Progenitor cell of endocrine pancreas (in vitro differentiated cells): ENCODE measurements around the gene LRRTM4. TPM values are rescaled to one million over a fixed set of nuclear protein-coding genes. Genes with fewer than 3 reads are reported as not detected.

Experiments used
- DNase-seq: peaks from one replicate; pipeline ENCODE4 v3.0.0; 2021; ENCODE audit warnings: low spot score; ENCODE audit not compliant: unreplicated experiment
- H3K27ac Mint-ChIP-seq: 2 replicates; pipeline ENCODE4 v1.8.0; 2021; ENCODE audit warnings: mild to moderate bottlenecking, moderate library complexity, mixed read lengths
- H3K27me3 Mint-ChIP-seq: 2 replicates; pipeline ENCODE4 v1.8.0; 2021; ENCODE audit warnings: mixed read lengths
- H3K36me3 Mint-ChIP-seq: 2 replicates; pipeline ENCODE4 v1.8.0; 2022; ENCODE audit warnings: mixed read lengths; ENCODE audit not compliant: insufficient read depth
- H3K4me1 Mint-ChIP-seq: 2 replicates; pipeline ENCODE4 v1.8.0; 2021; ENCODE audit warnings: low read depth, mixed read lengths
- H3K4me3 Mint-ChIP-seq: 2 replicates; pipeline ENCODE4 v1.8.0; 2021; ENCODE audit warnings: low read depth, mild to moderate bottlenecking, moderate library complexity, mixed read lengths
- H3K9me3 Mint-ChIP-seq: 2 replicates; pipeline ENCODE4 v1.8.0; 2021; ENCODE audit warnings: low read depth, mixed read lengths
- CTCF ChIP-seq: fragments of 200-600 bp; sonication (generic); IDR thresholded peaks from one replicate; pipeline ENCODE4 v1.5.0; 2021; ENCODE audit warnings: antibody characterized with exemption, mild to moderate bottlenecking; ENCODE audit not compliant: unreplicated experiment
- total RNA-seq: library from RNA; stranded (reverse); gene quantifications from 2 replicates; pipeline ENCODE4 v1.2.1, GENCODE V29; 2021

Gene LRRTM4
- total RNA-seq, 1 donor from 2014 or later = 2.3 TPM

- no peak overlapping the region for H3K27ac Mint-ChIP-seq
Measured at GRCh38 chr2:77552956-77553355, 30.8 kb upstream of the LRRTM4 start.

GRCh38 chr2:77538031-77538430, 15.9 kb upstream of the LRRTM4 start:
- H3K36me3 Mint-ChIP-seq = no peaks in the 10 kb centered on the region
- H3K9me3 Mint-ChIP-seq = peaks cover 8% of the 10 kb centered on the region
- H3K27ac Mint-ChIP-seq = no peak overlapping the region

More at GRCh38 chr2:77552956-77553355, 30.8 kb upstream of the LRRTM4 start:
- H3K36me3 Mint-ChIP-seq = no peaks in the 10 kb centered on the region
- peaks cover 3% of the 10 kb centered on the region for H3K9me3 Mint-ChIP-seq
- H3K4me1 Mint-ChIP-seq = no peaks in the 10 kb centered on the region
- no peaks in the 10 kb centered on the region for H3K27me3 Mint-ChIP-seq
- TF ChIP-seq CTCF = no peak
- no peak overlapping the region for H3K4me3 Mint-ChIP-seq
- no peak for DNase-seq

GRCh38 chr2:77522888-77523287, 712 bp upstream of the LRRTM4 start:
- H3K36me3 Mint-ChIP-seq = no peaks in the 10 kb centered on the region
- H3K27ac Mint-ChIP-seq = no peak overlapping the region
- peaks cover 7% of the 10 kb centered on the region for H3K27me3 Mint-ChIP-seq
- TF ChIP-seq CTCF = no peak
- no peak overlapping the region for H3K4me3 Mint-ChIP-seq
- no peaks in the 10 kb centered on the region for H3K9me3 Mint-ChIP-seq
- DNase-seq = no peak
- peaks cover 8% of the 10 kb centered on the region for H3K4me1 Mint-ChIP-seq

More at GRCh38 chr2:77538031-77538430, 15.9 kb upstream of the LRRTM4 start:
- Mint-ChIP-seq H3K4me1 (no peaks in the 10 kb centered on the region), H3K27me3 (no peaks in the 10 kb centered on the region), H3K4me3 (no peak overlapping the region)
- no peak for DNase-seq
- TF ChIP-seq CTCF = no peak

GRCh38 chr2:77521548-77521891, 656 bp downstream of the LRRTM4 start:
- Mint-ChIP-seq H3K27ac (no peak overlapping the region), H3K9me3 (no peaks in the 10 kb centered on the region), H3K36me3 (no peaks in the 10 kb centered on the region), H3K27me3 (peaks cover 7% of the 10 kb centered on the region), H3K4me1 (peaks cover 8% of the 10 kb centered on the region), H3K4me3 (no peak overlapping the region)
- no peak for TF ChIP-seq CTCF
- DNase-seq = no peak

GRCh38 chr2:77520641-77521547, 1.3 kb downstream of the LRRTM4 start:
- H3K9me3 Mint-ChIP-seq = no peaks in the 10 kb centered on the region
- H3K4me1 Mint-ChIP-seq = peaks cover 8% of the 10 kb centered on the region
- H3K36me3 Mint-ChIP-seq = no peaks in the 10 kb centered on the region
- H3K4me3 Mint-ChIP-seq = no peak overlapping the region
- no peak overlapping the region for H3K27ac Mint-ChIP-seq
- H3K27me3 Mint-ChIP-seq = peaks cover 7% of the 10 kb centered on the region
- no peak for DNase-seq
- TF ChIP-seq CTCF = no peak
